SU-DHL-6 (cell line): ENCODE results near the gene REEP5.

Experiments
- CTCF ChIP-seq: fragments of 200-600 bp; sonication (generic); IDR thresholded peaks from one replicate; pipeline ENCODE4 v1.5.1; 2017; ENCODE audit warnings: antibody characterized with exemption, mild to moderate bottlenecking, low read length, moderate library complexity; ENCODE audit not compliant: insufficient read depth, poor library complexity, severe bottlenecking
- EZH2phosphoT487 ChIP-seq: fragments of 200-600 bp; sonication (generic), shearing (Covaris generic); conservative IDR thresholded peaks from 2 replicates; pipeline ENCODE4 v1.6.1; 2018; ENCODE audit warnings: mild to moderate bottlenecking, antibody characterized with exemption, low read length, moderate library complexity, mixed read lengths

- TF ChIP-seq CTCF (no peak), EZH2phosphoT487 (no peak)
Observed at GRCh38 chr5:112892776-112893175, 29.3 kb downstream of the REEP5 start.
